Head of caudate nucleus (tissue), 42 donors: Measurements from ENCODE around the gene KCNMA1.

ENCODE experiments used
- DNase-seq, 42 donors: peaks; one replicate each; pipeline versions ENCODE4 v3.0.0 to v3.0.0-alpha.2; 2020 to 2021; ENCODE audit warnings: mixed read lengths in 7 of 42
- intact Hi-C: fragments of 100-400 bp; cut with DNase I; formaldehyde crosslinking; loops from one replicate; pipeline ENCODE4 v1.15.0; 2022

KCNMA1 gene

DNA sequence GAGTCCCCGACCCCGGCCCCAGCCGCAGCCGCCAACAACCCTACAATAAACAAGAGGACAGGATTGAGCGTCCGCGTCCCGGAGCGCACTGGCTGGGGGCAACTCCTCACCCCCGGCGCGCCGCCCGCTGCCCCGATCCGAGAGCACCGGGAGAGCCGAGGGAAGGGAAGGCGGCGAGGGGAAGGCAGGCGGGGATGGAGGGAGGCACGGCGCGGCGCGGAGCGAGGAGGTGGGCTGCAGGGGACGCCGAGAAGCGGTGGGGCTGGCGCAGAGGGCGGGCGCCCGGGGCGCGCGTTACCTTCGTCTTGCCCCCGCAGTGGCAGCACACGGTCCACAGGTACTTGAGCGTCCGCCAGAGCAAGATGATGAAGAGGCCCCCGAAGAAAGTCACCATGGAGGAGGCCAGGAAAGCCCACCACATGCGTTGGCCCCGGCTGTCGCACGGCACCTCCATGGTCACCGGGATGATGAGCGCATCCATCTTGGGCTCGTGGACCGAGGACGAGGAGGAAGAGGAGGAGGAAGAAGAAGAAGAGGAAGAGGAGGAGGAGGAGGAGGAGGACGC lies 559 bp downstream of the KCNMA1 start:
- intact Hi-C loops = no loop called here
- peak in 25 of 42 donors; percentile 13 to 60 (median 38) for DNase-seq

DNA sequence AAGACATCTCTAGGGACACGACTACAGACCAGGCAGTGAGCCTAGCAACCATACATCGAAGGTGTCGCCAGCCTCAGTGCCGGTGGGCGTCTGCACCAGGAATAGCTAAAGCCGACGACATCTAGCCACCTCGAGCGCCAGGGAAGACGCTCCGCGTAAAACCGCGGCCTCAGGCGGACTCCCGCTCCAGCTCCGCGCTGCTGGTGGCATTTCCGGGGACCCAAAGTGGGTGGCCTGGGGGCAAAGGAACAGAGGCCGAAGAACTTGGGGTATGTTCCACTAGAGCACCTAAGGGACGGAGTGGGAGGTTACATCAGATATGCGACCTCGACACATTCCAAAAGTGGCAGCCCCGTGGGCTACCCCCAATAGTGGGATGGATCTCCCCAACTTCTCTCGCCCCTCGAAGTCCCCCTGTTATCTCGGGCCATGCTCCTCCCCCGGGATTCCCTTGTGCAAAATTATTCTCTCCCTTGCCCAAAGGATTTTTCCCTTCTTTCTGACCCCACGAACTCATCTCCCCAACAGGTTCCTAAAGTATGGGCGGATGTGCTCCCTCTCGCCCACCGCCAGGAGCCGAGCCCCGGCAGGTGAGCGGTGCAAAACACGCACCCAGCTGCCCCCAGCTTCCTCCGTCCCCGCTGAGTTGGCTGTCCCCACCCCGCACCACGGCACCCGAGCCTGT lies 1.2 kb downstream of the KCNMA1 start:
- peak in 37 of 42 donors; percentile 25 to 76 (median 48) for DNase-seq
- intact Hi-C loops = no loop called here

DNA sequence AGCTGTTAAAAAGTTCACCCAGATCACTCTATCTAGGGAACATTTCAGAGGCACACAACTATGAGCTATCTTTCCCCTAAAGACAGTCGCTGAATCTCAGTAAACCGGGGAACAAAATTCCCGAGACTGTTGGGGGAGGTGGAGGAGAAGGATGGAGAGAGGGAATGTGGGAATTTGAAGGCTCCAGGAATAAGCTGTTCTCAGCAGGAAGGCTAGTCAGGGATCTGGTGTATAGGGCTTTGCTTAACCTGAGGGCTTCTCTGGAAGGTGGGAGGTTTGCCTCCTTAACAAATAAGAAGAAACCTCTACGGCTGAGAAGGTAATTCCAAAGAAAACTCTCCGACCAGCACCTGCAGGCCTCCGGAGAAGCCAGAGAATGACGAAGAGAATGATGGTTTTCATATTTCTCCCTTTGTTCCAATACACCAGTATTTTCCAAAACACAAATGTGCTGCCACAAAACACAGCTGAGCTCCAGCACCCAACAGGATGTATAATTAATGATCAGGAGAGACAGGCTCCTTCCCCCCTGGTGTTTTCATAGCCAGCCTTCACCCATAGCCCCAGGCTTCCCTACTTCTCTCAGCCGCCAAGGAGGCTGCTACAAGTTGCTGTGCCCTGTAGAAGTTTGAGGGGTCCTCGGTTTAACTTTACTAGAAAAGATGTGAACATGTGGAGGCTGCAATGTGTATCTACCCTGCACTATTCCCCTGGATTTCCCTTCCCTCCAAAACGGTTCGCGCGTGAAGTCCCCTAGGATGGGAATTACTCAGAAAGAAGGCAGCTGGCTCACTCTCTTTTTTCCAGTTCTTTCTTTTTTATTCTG lies 2.0 kb downstream of the KCNMA1 start:
- DNase-seq = peak in 4 of 42 donors; percentile 18 to 31 (median 23)
- intact Hi-C loops = no loop called here

DNA sequence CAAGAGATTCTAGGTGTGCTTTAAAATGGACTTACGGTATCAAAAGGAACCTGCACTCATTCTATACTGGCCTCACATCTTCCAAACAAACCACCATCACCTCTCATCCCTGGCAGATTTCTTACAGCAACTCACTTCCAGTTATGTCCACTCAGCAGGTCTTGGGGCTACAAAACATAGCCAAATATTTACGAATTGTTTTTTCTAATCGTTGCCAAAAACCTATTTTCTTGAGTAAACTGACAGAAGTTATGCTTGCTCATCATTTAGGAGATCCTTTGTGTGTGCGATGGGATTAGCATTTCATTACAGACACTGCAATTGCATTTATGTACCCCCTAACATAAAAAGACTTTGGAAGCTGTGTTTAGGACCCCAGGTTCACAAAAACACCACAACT lies 2.7 kb downstream of the KCNMA1 start:
- intact Hi-C loops = loop anchor here (5.0 kb wide), 1 partner anchor 133 kb away; no protein-coding TSS in a partner anchor

DNA sequence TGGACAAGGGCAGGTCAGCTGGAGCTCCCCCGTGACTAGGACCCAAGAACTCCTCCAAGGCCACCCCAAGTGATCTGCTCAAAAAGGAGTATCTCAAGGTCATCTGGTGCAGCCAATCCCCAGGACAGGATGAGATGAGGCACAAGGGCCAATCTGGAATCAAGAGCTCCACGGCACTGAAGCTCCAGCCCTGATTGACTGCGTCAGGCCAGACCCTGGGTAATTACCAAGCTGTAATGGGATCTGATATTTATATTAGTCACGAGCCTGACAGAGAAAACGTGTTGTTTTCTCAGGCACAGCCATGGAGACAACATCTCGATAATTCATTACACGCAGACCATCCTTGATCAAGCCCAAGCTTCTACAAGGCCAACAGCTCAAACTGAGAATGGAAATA lies 4.2 kb downstream of the KCNMA1 start:
- peak in 1 of 42 donors; percentile 19 for DNase-seq
- intact Hi-C loops = loop anchor here (5.0 kb wide), 1 partner anchor 131 kb away; no protein-coding TSS in a partner anchor

More for the DNA sequence above, 2.7 kb downstream of the KCNMA1 start:
- no peak for DNase-seq

DNA sequence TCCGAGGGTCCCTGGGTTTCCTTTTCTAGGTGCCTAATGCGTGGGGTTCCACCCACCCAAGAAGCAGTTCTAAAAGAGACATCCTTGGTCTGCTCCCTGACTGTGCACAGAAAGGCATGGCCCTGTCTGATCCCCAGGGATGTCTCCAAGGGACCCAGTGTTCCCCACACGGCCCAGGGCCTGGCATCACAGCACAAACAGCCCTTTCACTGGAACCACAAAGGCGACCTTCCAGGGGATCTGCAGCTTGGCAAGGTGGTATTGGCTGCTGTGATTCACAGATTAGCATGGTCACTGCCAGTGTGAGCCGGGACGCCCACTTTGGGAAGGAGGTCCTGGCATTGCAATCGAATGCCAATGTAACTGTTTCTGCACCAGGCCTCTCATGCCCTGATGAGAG lies 6.4 kb downstream of the KCNMA1 start:
- intact Hi-C loops = loop anchor here (5.0 kb wide), 1 partner anchor 129 kb away; no protein-coding TSS in a partner anchor
- DNase-seq = peak in 37 of 42 donors; percentile 23 to 79 (median 52)

DNA sequence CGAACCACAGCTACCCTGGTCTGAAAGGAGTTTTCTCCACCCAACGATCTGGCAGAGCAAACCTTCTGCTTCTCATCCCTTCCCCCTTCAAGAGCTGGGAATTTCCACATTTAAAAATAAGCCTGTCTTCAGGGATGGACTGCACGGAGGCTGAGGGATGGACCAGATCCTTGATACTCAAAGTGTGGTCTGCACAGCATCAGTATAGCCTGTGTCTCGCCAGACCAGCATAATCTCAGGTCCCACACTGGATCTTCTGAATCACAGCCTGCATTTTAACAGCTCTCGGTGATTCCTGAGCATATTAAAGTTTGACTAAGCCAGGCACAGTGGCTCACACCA lies 7.1 kb downstream of the KCNMA1 start:
- peak in 1 of 42 donors; percentile 4 for DNase-seq
- intact Hi-C loops = loop anchor here (5.0 kb wide), 1 partner anchor 128 kb away; no protein-coding TSS in a partner anchor

DNA sequence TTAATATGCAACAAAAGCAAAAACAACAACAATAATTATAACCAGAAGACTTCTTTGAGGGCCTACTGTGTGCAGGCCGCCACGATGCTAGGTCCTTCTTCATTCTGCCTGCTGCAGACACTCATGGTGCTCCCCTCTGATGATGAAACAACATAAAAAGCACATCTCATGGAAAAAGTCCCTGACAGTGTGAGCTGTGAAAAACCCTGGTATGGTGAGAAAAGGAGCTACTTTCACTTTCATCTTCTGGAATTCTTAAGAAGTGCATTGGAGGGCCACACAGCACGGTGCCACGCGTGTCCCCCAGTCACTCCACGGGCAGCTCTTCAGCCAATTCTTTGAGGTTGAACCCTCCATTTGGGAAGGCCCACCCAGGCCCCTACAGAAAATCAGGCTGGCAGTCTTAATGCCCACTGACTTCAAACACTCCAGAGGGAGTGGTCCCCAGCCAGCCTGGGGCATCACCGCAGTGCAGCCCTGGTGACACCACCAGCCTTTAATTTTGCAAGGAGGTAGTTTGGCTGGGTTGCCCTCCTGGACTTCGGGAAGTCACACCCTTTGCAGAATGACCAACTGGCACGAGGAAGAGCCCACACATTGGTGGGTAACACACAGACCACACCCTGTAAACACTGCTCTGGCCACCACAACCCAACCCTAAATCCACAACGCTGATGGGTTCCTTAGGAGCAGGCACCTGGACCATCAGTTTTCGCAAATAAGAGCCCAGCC lies 7.7 kb downstream of the KCNMA1 start:
- peak in 1 of 42 donors; percentile 26 for DNase-seq
- intact Hi-C loops = loop anchor here (5.0 kb wide), 1 partner anchor 128 kb away; no protein-coding TSS in a partner anchor

DNA sequence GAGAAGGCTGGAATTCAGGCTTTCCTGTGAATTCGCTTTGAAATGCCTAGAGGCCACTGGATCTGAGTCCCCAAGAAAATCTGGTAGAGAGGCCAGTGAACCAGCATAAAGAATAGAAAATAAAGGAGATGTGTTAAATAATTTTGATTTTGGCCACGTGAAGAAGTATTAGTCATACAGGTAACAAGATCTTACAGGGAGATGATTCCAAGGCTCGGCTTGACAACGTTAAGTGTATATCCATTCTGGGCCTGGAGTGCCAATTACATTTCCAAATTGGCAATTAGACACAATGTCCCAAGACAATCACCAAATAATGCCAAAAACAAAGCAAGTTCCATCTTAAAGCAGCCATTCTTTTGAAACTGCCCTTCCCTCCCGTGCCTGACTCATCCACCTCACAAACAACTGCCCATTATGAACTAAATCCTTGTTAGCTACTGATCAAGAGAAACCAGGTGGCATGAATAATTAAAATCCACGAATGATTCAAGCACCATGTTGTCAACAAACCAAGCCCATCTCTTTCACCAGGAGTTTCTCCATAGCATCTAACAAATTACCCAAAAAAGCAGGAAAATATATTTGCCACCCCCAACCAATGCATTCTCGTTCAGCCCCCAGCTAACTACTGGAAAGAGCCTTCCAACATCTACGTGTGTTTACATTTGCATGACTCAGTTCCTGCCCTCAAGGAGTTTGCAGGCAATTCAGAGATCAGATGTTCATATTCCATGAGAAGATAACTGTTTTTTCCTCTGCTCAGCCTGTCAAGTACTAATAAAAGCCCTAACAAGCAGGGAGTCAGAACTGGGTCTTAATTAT lies 8.5 kb downstream of the KCNMA1 start:
- intact Hi-C loops = no loop called here
- peak in 1 of 42 donors; percentile 6 for DNase-seq

DNA sequence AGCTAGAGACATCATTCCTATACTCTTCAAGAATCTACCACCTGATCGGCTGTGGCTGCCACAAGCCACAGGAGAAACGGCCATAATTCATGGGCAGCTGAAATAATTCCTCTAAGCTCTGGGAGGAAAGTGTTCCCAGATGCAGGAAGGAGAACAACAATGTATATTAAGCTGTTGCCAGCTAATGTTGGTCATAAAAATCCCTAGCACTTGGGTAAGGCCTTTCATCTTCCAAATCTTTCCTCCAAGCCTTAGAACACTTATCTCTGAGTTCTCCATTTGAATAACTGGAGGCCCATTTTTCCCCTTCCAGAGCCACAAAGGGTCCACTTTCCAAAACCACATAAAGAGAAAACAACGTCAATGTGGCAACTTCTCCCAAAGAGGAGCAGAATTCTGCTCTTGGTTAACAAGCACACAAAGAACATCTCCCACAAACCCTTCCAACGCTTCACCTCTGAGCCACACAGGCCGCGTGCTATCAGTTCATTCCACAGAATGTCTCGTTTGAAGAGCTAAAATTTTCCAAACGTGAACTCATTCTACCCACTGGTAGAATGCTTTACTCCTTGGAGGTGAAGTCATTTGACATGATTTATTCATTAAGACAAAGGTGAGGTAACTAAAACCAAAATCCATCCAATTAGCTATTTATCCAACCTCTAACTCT lies 11.2 kb downstream of the KCNMA1 start:
- intact Hi-C loops = no loop called here
- peak in 21 of 42 donors; percentile 24 to 79 (median 53) for DNase-seq

DNA sequence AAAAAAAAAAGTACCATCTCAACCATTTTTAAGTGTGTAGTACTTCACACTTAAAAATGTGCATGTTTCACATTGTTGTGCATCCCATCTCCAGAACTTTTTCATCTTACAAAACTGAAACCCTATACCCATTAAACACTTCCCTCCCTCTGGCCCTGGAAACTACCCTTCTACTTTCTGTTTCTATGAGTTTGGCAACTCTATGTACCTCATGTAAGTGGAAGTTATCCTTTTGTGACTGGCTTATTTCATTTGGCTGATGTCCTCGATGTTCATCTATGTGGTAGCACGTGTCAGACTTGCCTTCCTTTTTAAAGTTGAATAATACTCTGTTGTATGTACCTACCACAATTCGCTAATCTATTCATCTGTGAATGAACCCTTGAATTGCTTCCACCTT lies 12.2 kb downstream of the KCNMA1 start:
- intact Hi-C loops = no loop called here
- DNase-seq = no peak

DNA sequence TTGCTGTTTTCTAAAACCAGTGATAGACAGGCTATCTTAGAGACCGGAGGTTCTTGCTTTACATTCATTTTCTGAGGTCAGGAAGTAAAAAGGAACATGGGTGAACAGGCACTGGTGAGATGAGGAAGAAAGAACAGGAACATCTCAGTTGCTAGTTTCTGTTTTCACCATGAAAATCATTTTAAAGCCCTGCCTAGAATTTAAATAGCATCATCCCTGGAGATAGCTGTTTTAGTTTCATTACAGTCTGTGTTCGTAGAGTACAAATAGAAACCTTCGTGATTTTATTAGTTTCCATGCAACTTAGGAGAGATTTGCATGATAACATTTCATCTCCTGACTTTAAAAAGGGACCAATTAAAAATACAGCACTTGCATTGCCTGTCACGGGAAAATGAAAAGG lies 14.7 kb downstream of the KCNMA1 start:
- intact Hi-C loops = no loop called here
- no peak for DNase-seq

DNA sequence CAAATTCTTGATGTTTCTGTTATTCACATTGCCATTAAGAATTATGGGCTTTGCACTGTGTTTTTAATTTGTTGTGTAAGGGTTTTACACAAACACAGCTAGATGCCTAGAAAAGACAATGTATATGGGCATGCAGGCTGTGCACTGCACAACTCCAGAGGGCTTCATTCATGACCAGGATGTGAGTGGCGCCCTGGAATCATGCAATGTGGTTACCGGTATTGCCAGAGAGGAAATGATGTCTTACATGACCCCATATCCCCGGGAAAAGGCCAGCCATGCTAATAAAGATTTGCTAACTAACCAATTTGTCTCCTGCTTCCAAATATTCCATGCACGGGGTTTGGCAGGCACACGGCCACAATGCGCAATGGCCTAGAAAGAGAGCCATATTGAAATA lies 16.9 kb downstream of the KCNMA1 start:
- intact Hi-C loops = no loop called here

DNA sequence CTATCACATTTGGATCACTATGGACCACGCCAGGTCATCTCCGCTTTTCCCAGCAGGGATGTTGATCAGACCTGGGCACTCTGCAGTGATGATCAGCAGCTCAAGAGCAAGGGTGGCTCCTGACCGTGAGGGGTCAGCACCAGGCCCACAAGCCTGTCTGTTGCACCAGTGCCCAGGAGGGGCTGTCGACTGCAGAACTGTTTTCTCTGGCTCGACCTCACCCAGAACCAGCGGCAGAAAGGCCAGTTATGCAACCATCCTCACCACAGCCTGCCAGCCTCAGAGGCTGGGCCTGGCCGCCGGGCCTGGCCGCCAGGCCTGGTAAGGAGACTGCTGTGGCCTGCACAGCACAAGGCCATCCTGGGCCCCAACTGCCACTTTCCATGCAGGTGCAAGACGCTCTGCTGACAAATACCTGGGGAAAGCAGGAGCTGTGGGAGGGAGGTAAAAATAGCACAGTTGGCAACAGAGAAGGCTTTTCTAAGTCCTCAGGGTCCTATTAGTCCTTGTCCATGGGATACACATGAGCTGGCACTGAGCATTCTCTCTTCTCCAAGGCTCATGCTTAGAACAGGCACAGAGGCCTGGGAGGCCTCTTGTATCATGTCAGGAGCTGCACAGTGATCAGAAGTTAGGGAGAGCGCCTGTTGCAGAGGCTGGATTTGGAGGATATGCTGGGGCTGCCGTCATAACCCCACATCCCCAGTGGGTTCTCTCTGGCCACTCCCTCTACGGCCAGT lies 17.5 kb downstream of the KCNMA1 start:
- peak in 2 of 42 donors; percentile 13 to 31 for DNase-seq
- intact Hi-C loops = no loop called here

More for the DNA sequence above, 16.9 kb downstream of the KCNMA1 start:
- DNase-seq = no peak

DNA sequence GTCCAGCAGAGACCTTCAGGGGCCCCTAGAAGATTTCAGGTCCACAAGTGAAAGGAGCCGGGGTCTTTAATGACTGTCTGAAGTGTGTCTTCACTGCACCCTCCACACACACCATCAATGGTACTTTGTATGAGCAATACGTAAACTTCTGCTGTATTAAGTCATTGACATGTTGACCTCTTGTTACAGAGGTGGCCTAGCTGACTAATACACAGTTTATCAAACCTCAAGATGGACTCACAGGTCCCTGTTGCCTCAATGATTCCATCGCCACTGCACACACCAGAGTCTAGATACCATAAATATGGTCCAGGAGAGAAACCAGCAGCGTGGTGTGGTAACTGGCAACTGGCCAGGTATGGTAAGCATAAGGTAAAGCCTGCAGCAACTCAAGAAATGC lies 19.5 kb downstream of the KCNMA1 start:
- intact Hi-C loops = no loop called here
- no peak for DNase-seq

DNA sequence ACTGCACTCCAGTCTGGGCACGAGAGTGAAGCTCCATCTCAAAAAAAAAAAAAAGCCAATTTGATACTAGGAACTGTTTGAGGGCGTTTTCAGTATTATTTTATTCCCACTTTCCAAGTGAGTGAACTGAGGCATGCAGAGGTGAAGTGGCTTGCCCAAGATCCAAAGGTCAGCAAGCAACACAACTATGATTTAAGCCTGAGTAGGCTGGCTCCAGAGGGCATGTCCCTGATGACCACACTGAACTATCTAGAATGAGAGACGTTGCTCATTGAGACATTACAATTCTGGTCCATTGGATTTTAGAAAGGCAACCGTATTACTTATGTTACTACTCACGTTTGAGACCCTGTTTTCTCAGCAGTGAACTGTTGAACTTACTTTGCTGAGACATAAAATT lies 20.8 kb downstream of the KCNMA1 start:
- intact Hi-C loops = no loop called here
- no peak for DNase-seq
